NB4 (cell line): Measurements from ENCODE around the gene FSCN2.

Experiments used
- DNase-seq: peaks from one replicate; pipeline ENCODE4 v3.0.0; 2010; ENCODE audit warnings: low read depth
- H3K4me3 ChIP-seq: one replicate; pipeline ENCODE4 v1.5.1; 2011; ENCODE audit warnings: mild to moderate bottlenecking, low read depth, low read length, moderate library complexity
- CTCF ChIP-seq: IDR thresholded peaks from one replicate; pipeline ENCODE4 v1.5.1; 2012; ENCODE audit warnings: low read depth, low read length
- MAX ChIP-seq: IDR thresholded peaks from 2 replicates; pipeline ENCODE4 v1.6.1; 2011; ENCODE audit warnings: low read depth, low read length
- MYC ChIP-seq: IDR thresholded peaks from 2 replicates; pipeline ENCODE4 v1.6.1; 2011; ENCODE audit warnings: low read depth, low read length
- POLR2A ChIP-seq: IDR thresholded peaks from 2 replicates; pipeline ENCODE4 v1.6.1; 2011; ENCODE audit warnings: mild to moderate bottlenecking; ENCODE audit not compliant: insufficient read length; ENCODE audit errors: extremely low read depth

Gene FSCN2

GRCh38 chr17:81508639-81509206 is 19.5 kb upstream of the FSCN2 start:
- no peak for DNase-seq
- H3K4me3 ChIP-seq, result no peak overlapping the region

GRCh38 chr17:81509207-81509971 is 18.8 kb upstream of the FSCN2 start:
- H3K4me3 ChIP-seq, result peak overlapping the region; percentile 69
- peak; percentile 69 for DNase-seq
- TF ChIP-seq MYC (no peak), CTCF (no peak), MAX (no peak), POLR2A (peak; percentile 12)

More at GRCh38 chr17:81508639-81509206, 19.5 kb upstream of the FSCN2 start:
- TF ChIP-seq MAX, result no peak
- no peak for TF ChIP-seq CTCF
- no peak for TF ChIP-seq POLR2A
- TF ChIP-seq MYC, result no peak

- TF ChIP-seq CTCF (no peak), MYC (no peak), MAX (no peak), POLR2A (no peak)
- DNase-seq, result no peak
- peak overlapping the region; percentile 69 for H3K4me3 ChIP-seq
Measured at GRCh38 chr17:81509972-81510784, 18.0 kb upstream of the FSCN2 start.

- no peak for DNase-seq
Measured at GRCh38 chr17:81510785-81511553, 17.2 kb upstream of the FSCN2 start.

More at GRCh38 chr17:81510785-81511553, 17.2 kb upstream of the FSCN2 start:
- H3K4me3 ChIP-seq, result peak overlapping the region; percentile 69
- no peak for TF ChIP-seq MYC
- TF ChIP-seq CTCF, result no peak
- no peak for TF ChIP-seq POLR2A
- no peak for TF ChIP-seq MAX
